Left ventricle myocardium superior (tissue), 1 donor: ENCODE measurements around the gene CKAP5. TPM values are rescaled to one million over a fixed set of nuclear protein-coding genes. Genes with fewer than 3 reads are reported as not detected.
"Not testable (repeated sequence)": the region's sequence is repeated elsewhere in the genome, so short reads cannot be mapped to it uniquely, and the experiment has no call there.

Source experiments
- ATAC-seq: fragments of 200-7000 bp; cut with Tn5 transposase; one replicate; pipeline ENCODE4 v1.9.1; 2020; ENCODE audit warnings: mild to moderate bottlenecking, moderate library complexity
- DNase-seq: peaks from one replicate; pipeline ENCODE4 v3.0.0-alpha.2; 2020
- intact Hi-C: fragments of 100-400 bp; cut with micrococcal nuclease; formaldehyde crosslinking; loops from one replicate; pipeline ENCODE4 v1.11.0; 2022
- total RNA-seq: library from RNA; stranded (reverse); fragmentation: NEBNext Ultra II Directional; extraction: Animal tissue kit (Norgen Biotek cat#: 25700); gene quantifications from one replicate; pipeline ENCODE4 v1.2.1, GENCODE V29; 2021
- donor health status: DM: no; HTN: yes; CAD: no; lungs with severe emphysema.

Gene CKAP5
- total RNA-seq, 1 donor from 2014 or later: 73.6 TPM

- DNase-seq (no peak), ATAC-seq (peak; percentile 82)
- intact Hi-C loops: no loop called here
Measured at GRCh38 chr11:46801694-46802470, 44.2 kb downstream of the CKAP5 start.

GRCh38 chr11:46800177-46800576 lies 45.9 kb downstream of the CKAP5 start:
- ATAC-seq (peak; percentile 69), DNase-seq (no peak)
- intact Hi-C loops: no loop called here

DNA sequence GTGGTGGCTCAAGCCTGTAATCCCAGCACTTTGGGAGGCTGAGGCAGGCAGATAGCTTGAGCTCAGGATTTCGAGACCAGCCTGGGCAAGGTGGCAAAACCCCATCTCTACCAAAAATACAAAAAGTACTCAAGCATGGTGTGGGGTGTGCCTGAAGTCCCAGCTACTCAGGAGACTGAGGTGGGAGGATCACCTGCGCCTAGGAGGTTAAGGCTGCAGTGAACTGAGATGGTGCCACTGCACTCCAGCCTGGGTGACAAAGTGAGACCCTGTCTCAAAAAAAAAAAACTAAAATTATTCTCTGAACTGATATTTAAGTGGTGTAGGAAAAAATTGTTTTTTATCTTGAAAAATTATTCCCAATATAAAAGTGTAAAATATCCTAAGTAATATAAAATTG lies 46.4 kb downstream of the CKAP5 start:
- DNase-seq, intact Hi-C loops, ATAC-seq: not testable (repeated sequence)

GRCh38 chr11:46778416-46778815 lies 67.7 kb downstream of the CKAP5 start:
- no peak for DNase-seq
- intact Hi-C loops: no loop called here
- no peak for ATAC-seq

DNA sequence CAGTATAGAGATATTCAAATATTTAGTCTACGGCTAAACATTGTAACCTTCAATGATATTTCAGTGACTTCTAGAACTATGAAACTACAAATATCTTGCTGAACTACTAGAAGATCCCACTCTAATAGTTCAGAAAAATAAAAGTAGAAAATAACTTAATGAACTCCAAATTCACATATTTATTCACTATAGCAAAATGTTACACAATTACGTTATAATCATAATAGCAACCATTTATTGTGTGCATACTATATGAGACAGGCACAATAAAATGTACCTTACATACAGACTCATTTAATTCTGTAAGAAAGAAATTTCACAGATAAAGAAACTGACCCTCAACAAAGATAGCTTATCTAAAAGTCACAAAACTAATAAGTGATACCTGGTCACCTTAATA lies 69.2 kb downstream of the CKAP5 start:
- DNase-seq (no peak), ATAC-seq (no peak)
- intact Hi-C loops: no loop called here

DNA sequence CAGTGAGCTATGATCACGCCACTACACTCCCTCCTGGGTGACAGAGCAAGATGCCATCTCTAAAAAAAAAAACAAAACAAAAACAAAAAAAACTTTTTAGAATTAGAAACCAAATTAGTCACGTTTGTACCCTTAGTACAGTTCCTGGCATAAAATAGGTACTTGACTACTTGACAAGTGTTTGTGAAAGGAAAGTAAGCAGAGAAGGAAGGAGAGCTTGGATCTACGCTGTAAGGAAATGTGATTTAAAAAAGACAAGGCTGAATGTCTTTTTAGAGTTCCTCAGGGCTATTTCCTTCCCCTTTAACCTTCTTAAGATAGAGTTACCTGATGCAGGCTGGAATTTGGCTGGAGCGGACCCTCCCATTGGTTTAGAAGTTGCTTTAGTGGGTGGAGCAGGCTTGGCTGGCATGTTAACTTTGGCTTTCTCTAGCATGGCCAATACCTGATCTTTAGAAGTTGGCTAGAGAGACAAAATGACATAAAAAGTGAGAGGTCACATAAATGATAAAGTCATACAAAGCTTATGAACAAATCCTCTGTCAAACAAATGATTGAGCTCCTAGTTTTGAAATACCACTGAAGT lies 76.4 kb downstream of the CKAP5 start:
- ATAC-seq (no peak), DNase-seq (no peak)
- intact Hi-C loops: no loop called here

- DNase-seq (no peak), ATAC-seq (no peak)
- intact Hi-C loops: no loop called here
Measured at GRCh38 chr11:46766656-46767055, 79.4 kb downstream of the CKAP5 start.

DNA sequence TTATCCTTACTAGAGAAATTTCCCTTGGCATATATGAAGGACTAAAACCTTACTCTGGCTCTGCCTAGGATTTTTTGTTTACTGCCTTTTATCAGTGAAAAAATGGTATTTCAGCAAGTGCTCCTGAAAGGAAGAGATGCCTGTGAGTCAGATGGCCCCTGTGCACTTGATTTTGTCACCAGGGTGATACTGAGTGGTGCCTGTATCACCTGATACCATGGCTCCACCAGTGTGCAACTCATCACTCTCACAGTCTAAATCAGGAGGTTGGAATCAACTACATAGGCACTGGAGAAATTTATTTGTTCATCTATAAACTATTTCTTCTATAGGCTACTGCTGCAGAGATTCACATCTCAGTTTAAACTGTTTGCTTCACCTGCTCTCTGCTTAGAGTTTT lies 83.8 kb downstream of the CKAP5 start:
- ATAC-seq (no peak), DNase-seq (no peak)
- intact Hi-C loops: no loop called here

DNA sequence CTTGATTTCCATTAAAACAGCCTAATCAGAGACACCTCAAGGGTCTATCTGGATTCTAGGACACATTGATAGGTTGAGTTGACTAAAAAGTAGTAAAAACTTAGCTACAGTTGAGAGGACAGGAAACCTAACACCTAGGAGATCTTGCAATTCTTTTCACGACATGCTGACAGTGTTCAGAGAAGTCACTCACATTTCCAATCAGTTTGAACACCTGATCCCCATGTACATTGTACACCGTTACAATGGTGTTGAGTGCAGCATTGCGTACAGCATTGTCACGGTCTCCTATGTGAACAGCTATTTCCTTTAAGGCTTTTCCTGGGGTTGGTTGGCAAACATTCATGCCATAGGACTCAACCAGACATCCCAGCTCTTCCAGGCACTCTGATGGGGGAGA lies 84.3 kb downstream of the CKAP5 start:
- ATAC-seq (no peak), DNase-seq (no peak)
- intact Hi-C loops: no loop called here

GRCh38 chr11:46760429-46761128 lies 85.5 kb downstream of the CKAP5 start:
- ATAC-seq (no peak), DNase-seq (no peak)
- intact Hi-C loops: no loop called here

DNA sequence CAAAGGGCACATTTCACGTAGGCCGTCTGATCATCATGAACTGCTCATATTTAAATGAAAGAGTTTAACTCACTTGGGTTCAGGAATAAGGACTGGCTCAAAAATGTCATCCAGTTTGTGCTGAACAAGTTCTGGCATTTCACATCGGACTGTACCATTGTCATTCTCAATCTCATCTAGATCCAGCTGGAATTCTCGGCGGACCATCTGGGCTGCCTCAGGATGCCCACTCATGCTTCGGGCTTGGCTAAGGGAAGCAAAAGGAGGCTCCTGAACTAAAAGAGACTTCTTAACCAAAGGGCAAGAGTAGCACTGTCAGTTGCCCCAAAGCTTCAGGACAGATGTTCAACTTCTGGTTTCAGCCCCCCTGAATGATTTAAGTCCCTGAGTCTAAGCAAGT lies 86.9 kb downstream of the CKAP5 start:
- ATAC-seq (no peak), DNase-seq (no peak)
- intact Hi-C loops: no loop called here

GRCh38 chr11:46755962-46756361 lies 90.1 kb downstream of the CKAP5 start:
- DNase-seq: no peak
- no peak for ATAC-seq
- intact Hi-C loops: no loop called here

DNA sequence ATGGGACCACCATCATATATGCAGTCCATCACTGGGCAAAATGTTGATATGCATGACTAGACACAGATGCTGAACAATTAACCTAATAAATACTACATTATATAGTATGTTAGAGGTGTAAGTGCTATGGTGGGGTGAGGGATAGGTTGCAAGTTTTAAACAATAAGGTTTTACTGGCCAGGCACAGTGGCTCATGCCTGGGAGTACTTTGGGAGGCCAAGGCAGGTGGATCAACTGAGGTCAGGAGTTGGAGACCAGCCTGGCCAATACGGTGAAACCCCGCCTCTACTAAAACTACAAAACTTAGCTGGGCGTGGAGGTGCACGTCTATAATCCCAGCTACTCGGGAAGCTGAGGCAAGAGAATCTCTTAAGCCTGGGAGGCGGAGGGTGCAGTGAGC lies 98.9 kb downstream of the CKAP5 start:
- DNase-seq: no peak
- intact Hi-C loops: no loop called here
- ATAC-seq: no peak

DNA sequence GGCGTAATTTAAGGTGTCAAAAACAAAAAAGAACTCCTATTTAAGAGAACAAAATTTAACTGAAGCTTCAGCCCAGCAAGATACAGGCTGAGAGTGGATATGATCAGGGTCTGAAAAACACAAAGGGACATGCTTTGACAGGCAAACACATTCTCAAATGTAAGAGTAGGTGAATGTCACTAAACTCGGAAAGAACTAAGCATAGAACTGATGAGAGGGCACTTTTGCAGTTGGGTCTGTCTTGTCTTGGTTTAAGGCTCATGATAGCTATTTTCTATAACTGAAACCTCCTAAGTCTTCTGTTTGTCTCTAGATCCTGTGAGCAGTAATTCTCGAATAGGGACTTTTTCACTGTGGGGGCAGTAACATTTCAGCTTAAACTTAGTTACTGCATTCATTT lies 100.1 kb downstream of the CKAP5 start:
- intact Hi-C loops: no loop called here
- ATAC-seq (no peak), DNase-seq (no peak)

GRCh38 chr11:46745328-46745727 lies 100.8 kb downstream of the CKAP5 start:
- ATAC-seq (no peak), DNase-seq (no peak)
- intact Hi-C loops: no loop called here

- intact Hi-C loops: no loop called here
- DNase-seq (no peak), ATAC-seq (no peak)
Measured at GRCh38 chr11:46743693-46744339, 102.3 kb downstream of the CKAP5 start.

DNA sequence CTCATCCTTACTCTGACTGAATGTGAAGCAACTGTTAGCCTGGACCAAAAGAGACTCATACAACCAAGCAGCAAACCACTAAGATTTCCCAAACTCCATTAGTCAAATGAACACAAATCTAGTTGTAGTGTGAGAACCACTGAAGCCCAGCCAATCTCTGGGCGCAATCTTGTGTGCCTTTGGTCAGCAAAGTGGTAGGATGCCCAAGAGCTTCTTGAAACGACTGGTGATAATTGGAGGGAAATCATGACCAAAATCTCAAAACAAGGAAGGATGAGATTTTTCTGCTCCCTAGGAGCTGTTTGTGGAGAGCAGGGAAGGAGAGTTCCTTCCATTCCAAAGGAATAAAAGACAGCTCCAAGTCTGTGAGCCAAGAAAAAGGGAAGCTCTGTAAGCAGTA lies 103.0 kb downstream of the CKAP5 start:
- DNase-seq (no peak), ATAC-seq (no peak)
- intact Hi-C loops: no loop called here

GRCh38 chr11:46741600-46742484 lies 104.2 kb downstream of the CKAP5 start:
- intact Hi-C loops: no loop called here
- DNase-seq (no peak), ATAC-seq (no peak)

DNA sequence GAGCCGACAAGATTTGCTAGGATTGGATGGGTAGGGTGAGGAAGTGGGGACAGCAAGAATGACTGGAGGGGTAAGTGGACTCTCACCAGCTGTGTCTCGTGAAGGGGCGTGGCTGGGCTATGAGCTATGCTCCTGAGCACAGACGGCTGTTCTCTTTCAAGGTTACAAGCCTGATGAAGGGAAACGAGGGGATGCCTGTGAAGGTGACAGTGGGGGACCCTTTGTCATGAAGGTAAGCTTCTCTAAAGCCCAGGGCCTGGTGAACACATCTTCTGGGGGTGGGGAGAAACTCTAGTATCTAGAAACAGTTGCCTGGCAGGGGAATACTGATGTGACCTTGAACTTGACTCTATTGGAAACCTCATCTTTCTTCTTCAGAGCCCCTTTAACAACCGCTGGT lies 107.2 kb downstream of the CKAP5 start:
- ATAC-seq (no peak), DNase-seq (no peak)
- intact Hi-C loops: no loop called here
